Activated gamma-delta T cell treated with anti-CD3 and anti-CD28 coated beads, Interleukin-2, amount 50 U/mL, for 16 hours (primary cell): ENCODE data around the gene USP2.

Experiments used
- DNase-seq: peaks from one replicate; pipeline ENCODE4 v3.0.0-alpha.2; 2020; ENCODE audit warnings: low read depth

USP2 gene

DNA sequence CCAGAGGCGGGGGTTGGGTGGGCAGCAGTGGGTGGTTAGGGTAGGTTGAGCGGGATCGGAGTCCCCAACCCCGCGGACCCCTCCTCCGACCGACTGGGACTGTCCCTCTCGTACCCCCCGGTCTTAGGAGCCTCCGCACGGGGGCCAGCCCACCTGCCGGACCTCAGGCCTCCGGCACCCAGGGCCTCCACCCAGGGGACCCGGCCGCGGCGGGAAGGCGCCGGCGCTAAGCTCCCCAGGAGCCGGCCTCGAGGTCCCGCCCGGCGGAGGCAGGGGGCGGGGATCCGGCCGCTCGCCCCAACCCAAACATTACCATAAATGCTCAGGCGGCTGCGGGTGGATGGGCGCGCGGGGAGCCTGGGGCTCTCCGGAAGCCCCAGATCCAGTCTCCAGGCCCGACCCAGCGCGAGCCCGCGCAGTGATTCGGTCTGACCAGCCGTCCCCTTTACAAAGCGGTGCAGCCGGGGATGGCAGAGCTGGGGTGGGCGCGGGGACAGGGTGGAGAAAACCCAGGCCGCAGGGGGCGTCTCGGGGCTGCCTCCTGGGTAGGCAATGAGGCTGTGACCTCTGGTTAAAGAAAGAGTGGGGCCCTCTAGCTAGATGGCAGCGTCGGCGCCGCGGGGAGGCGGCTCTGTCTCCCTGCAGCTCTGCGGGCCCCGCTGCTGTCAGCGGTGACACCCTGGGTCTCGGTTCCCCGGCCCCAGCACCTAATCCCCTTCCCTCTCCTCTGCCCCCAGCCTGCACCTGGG lies 60.5 kb downstream of the USP2 start:
- no peak for DNase-seq

DNA sequence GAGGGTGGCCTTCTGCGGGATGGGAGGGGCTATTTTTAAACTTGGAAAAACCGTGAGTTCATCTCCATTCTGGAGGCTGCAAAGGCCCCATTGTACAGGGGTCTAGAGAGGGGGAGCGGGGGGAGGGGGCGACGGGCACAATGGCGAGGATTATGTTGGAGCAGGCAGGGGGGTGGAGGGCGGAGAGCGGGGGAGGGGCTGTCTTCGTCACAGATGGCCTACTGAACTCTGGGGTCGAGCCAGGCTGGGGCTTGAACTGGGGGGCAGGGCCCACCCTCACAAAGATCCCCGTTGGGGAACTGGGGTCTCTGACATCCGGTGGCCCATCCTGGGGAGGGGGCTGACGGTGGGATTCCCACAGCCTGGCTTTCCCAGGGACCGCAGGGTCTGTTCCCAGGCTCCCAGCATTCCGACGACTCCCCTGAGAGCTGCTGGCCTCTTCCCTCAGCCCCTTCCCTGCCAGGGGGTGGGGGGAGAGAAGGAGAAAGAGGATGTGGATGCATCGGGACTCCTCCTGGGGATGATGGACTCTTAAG lies 61.2 kb downstream of the USP2 start:
- no peak for DNase-seq

GRCh38 chr11:119319700-119320239 lies 61.7 kb downstream of the USP2 start:
- DNase-seq: no peak

GRCh38 chr11:119319136-119319699 lies 62.3 kb downstream of the USP2 start:
- DNase-seq: no peak

- DNase-seq: no peak
Observed at GRCh38 chr11:119318240-119319135, 63.0 kb downstream of the USP2 start.

GRCh38 chr11:119317592-119318239 lies 63.8 kb downstream of the USP2 start:
- no peak for DNase-seq

DNA sequence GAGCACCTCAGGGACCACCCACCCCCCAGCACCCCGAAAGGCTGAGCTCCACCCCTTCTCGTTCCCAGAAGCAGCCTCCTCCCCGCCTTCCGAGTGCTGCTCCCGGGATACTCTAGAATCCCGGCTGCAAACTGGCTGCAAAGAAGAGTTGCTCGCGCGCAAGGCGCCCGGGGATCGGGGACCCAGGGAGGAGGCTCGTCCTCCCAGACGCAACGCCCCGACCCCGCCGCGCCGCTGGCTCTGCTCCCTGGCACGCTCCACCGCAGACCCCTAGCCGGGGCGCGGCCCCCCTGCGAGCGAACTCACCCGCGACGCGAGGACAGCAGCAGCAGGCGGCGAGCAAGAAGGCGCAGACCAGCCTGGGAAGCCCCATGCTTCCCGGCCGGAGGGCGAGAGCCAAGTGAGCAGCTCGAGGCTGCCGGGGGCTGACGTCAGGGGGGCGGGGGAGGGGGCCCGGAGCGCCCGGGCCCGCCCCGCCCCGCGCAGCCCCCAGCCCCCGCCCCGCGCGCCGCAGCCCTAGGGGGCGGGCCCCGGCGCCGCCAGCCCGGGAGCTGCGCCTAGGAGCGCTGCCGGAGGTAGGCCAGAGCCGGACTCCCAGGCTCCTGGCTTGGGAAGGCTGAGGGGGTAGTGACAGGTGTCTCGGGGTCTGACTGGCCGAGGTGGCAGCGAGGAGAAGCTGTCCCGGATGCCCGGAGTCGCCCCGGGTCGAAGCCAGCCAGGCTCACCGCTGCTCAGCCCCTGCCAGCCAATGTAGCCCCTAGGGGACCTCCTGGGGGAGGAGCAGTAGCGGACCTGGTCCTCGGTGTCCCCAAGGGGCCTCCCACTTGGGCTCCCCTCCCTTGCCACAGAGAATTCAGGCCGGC lies 64.5 kb downstream of the USP2 start, which contains the start of gene MCAM:
MCAM (minus strand) TSS at position 402 of the 863 bp plus-strand sequence; CDS start at position 373, 29 bp downstream.
- no peak for DNase-seq

- no peak for DNase-seq
Observed at GRCh38 chr11:119316016-119316728, 65.3 kb downstream of the USP2 start.

DNA sequence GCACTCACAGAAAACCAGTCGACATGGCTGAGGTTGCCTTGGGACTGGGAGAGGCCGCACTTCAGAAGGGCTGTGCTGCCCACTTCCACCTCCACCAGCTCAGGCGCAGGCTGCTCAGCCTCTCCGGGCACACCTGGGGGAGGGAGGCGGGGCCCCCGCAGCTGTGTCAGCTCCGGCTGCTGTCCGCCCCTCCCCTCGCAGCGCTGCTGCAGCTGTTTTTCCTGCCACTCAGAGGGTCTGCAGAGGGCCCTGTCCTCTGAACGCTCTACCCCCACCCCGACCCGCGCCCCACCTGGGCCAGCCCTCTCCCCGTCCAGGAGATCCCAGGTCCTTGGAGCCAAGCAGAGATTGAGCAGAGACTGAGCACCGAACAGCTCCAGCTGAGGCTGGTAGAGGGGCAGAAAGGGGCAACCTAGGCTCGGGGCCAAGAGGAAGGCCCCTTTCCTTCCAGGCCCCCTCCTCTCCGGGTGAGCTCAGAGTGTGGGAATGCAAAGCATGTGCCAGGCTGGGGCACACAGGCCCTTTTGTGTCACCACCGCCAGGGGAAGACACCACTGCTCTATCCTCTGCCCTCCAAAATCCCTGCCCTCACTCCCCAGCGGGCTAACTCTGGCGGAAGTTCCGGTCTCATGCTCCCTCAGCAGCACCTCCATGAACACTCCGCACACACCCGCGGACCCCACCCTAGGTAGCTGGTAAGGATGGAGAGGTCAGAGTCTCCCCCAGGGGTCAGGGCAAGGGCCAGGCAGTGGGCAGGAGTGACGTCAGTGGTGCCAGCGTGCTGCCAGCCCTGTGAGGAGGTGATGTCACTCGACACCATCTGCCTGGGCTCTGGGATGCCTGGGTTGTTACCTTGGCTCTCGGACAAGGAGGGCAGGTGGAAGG lies 66.1 kb downstream of the USP2 start:
- no peak for DNase-seq

- no peak for DNase-seq
Observed at GRCh38 chr11:119314726-119315125, 66.8 kb downstream of the USP2 start.

DNA sequence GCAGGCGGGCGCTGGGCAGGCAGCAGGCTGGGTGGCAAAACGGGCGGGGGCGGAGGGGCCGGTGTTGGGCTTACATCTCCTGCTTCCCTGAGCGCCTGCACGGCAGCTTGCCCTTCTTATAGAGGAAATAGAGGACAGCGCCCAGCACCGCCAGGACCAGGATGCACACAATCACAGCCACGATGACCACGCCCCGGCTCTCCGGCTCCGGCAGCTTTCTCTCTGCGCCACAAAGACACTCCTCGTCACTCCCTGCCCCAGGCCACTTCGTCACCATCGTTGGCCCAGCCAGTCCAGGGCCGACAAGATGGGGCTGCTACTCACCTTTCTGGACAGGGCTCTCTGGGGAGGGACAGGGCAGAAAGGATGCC lies 70.8 kb downstream of the USP2 start:
- DNase-seq: no peak

GRCh38 chr11:119309953-119310681 lies 71.4 kb downstream of the USP2 start:
- no peak for DNase-seq

- DNase-seq: no peak
Observed at GRCh38 chr11:119309411-119309810, 72.1 kb downstream of the USP2 start.

- no peak for DNase-seq
Observed at GRCh38 chr11:119307974-119308373, 73.5 kb downstream of the USP2 start.

- DNase-seq: no peak
Observed at GRCh38 chr11:119307219-119307618, 74.3 kb downstream of the USP2 start.

DNA sequence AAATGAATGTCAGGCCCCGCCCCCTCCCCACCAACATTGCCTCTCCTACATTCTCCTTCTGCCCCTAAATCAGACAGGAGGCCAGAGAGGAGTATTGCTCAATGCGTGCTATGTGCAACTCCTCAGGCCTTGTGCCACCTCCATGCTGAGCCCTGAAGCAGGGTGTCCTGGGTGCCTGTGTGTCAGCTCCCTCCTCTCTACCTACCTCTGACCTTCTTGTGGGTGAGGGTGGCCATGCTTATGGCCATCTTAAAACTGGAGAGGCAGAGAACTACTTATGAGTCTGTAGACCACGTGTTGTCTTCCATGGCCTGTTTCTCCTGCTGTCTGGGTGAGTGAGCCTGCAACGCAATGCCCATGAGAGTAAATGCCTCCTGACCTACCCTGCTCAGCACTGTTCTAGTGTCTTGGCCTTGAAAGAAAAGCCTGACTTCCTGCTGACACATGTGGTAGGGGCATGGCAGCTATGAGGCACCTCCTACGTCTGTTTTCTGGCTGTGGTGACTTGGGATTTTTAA lies 75.1 kb downstream of the USP2 start:
- DNase-seq: no peak

DNA sequence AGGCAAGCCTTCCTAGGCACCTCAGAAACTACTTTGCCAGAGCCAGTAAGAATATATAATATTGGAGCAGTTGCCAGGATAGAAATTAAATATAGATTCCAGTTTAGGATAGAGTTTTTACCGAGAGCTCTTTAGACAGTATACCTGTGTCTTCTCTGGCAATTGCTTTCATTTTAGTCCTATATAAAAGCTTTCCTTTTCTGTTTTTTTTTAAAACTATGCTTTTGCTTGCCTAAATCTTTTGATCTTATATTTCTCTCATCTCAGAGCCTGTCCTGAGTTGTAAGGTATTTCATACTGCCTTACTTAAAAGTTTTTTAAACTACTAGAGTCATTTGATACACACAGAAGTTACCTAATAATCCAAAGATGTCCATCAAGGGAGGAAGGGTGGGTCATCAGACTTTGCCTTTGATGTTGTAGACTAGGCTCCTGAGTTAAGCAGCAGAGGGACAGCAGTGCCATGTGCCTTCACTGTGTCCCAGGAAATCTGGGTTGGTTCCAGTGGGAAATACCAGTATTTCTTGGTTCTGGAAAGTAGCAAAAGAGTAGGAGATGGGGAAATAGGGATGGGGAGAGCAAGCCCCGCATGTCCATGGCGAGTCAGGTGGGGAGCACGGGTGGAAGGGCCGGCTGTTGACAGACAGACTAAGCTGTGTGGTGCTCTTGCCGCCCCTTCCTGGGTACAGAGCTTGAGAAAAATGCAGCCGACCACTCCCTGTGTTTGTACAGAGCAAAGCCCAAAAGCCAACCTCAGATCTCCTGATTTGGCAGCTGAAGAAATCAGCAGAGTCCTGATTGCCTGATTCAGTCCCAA lies 75.7 kb downstream of the USP2 start:
- DNase-seq: no peak
